HepG2 (cell line): ENCODE measurements around the gene C17orf75. TPM values are rescaled to one million over a fixed set of nuclear protein-coding genes. Genes with fewer than 3 reads are reported as not detected.

ENCODE experiments used
- CHCHD3 ChIP-seq: sonication (generic); formaldehyde crosslinking; IDR thresholded peaks from 2 replicates; pipeline ENCODE4 v1.8.0; 2022; ENCODE audit warnings: mild to moderate bottlenecking, missing genetic modification reagents, moderate library complexity
- EED ChIP-seq: sonication (generic); formaldehyde crosslinking; IDR thresholded peaks from 2 replicates; pipeline ENCODE4 v1.5.0; 2020; ENCODE audit warnings: mild to moderate bottlenecking, missing genetic modification reagents
- HDAC6 ChIP-seq: fragments of 200-600 bp; sonication (generic); IDR thresholded peaks from 2 replicates; pipeline ENCODE4 v1.7.0; 2017; ENCODE audit warnings: mild to moderate bottlenecking, antibody characterized with exemption, low read length, low read depth
- IRX3 ChIP-seq: sonication (generic); formaldehyde crosslinking; IDR thresholded peaks from 2 replicates; pipeline ENCODE4 v1.8.1; 2023; ENCODE audit warnings: mild to moderate bottlenecking, low read depth, missing genetic modification reagents, borderline replicate concordance
- ISL2 ChIP-seq: sonication (generic); formaldehyde crosslinking; IDR thresholded peaks from 2 replicates; pipeline ENCODE4 v1.5.0; 2020; ENCODE audit warnings: missing genetic modification reagents
- KLF16 ChIP-seq, 2 experiments: sonication (generic) in 1 of 2; formaldehyde crosslinking in 1 of 2; IDR thresholded peaks; 2 replicates each; pipeline versions ENCODE4 v1.6.1 to v1.8.0; 2016 to 2023; ENCODE audit warnings: missing genetic modification reagents in 2 of 2, missing compliant biosample characterization in 1 of 2
- MXD4 ChIP-seq: IDR thresholded peaks from 2 replicates; pipeline ENCODE4 v1.6.1; 2016; ENCODE audit warnings: mild to moderate bottlenecking, missing biosample characterization, missing genetic modification reagents
- STAT5B ChIP-seq: sonication (generic); formaldehyde crosslinking; IDR thresholded peaks from 2 replicates; pipeline ENCODE4 v1.4.0; 2020; ENCODE audit warnings: missing genetic modification reagents
- ZBTB1 ChIP-seq: sonication (generic); formaldehyde crosslinking; IDR thresholded peaks from 2 replicates; pipeline ENCODE4 v1.4.0; 2020; ENCODE audit warnings: missing genetic modification reagents, borderline replicate concordance
- ZC3H4 ChIP-seq: sonication (generic); formaldehyde crosslinking; IDR thresholded peaks from 2 replicates; pipeline ENCODE4 v1.4.0; 2020; ENCODE audit warnings: missing genetic modification reagents, borderline replicate concordance
- ZFP37 ChIP-seq: sonication (generic); formaldehyde crosslinking; IDR thresholded peaks from 2 replicates; pipeline ENCODE4 v1.4.0; 2020; ENCODE audit warnings: missing genetic modification reagents, borderline replicate concordance
- ZNF446 ChIP-seq: sonication (generic); formaldehyde crosslinking; IDR thresholded peaks from 2 replicates; pipeline ENCODE4 v1.5.0; 2020; ENCODE audit warnings: mild to moderate bottlenecking, missing genetic modification reagents
- ZNF563 ChIP-seq: sonication (generic); formaldehyde crosslinking; IDR thresholded peaks from 2 replicates; pipeline ENCODE4 v1.8.0; 2022; ENCODE audit warnings: mild to moderate bottlenecking, moderate library complexity, missing genetic modification reagents
- polyA plus RNA-seq, 8 experiments: library from polyadenylated mRNA; depleted of rRNA in 3 of 8; stranded (reverse) in 7 of 8; unstranded in 1 of 8; fragments of >200 nt; fragmentation: Illumina TruSeq in 4 of 8; extraction: Trizol in 4 of 8; gene quantifications; 2 replicates each; pipeline versions ENCODE4 v1.2.1 to v1.2.3, GENCODE V29; 2011 to 2016; ENCODE audit warnings: low read depth in 4 of 8, missing spikeins in 1 of 8, mixed read lengths in 1 of 8; ENCODE audit not compliant: insufficient read depth in 1 of 8
- total RNA-seq, 5 experiments: library from RNA; depleted of rRNA; stranded (reverse); fragments of >200 nt; fragmentation: Illumina TruSeq; extraction: Trizol; gene quantifications; 2 replicates each; pipeline ENCODE4 v1.2.3, GENCODE V29; 2016; ENCODE audit warnings: low read depth in 1 of 5
- TF ChIP-seq, protein P1 (sequence below): sonication (generic); formaldehyde crosslinking; IDR thresholded peaks from 2 replicates; pipeline ENCODE4 v1.5.0; 2020; ENCODE audit warnings: mild to moderate bottlenecking, missing genetic modification reagents
- TF ChIP-seq, protein P2 (sequence below): sonication (generic); formaldehyde crosslinking; IDR thresholded peaks from 2 replicates; pipeline ENCODE4 v1.4.0; 2020; ENCODE audit warnings: missing genetic modification reagents
- TF ChIP-seq, protein P3 (sequence below): IDR thresholded peaks from 2 replicates; pipeline ENCODE4 v1.6.1; 2016; ENCODE audit warnings: mild to moderate bottlenecking
- TF ChIP-seq, protein P4 (sequence below): sonication (generic); formaldehyde crosslinking; IDR thresholded peaks from 2 replicates; pipeline ENCODE4 v1.5.0; 2020; ENCODE audit warnings: missing genetic modification reagents
- TF ChIP-seq, protein P5 (sequence below): IDR thresholded peaks from 2 replicates; pipeline ENCODE4 v1.6.1; 2012; ENCODE audit warnings: low read length, improper control_type of control experiment

Gene C17orf75
- total and polyA plus RNA-seq, 2 of the 13 experiments (the other 11 are each of a cell fraction or from before 2014, with no cell fraction given) = 16.2 to 33.0 TPM

DNA sequence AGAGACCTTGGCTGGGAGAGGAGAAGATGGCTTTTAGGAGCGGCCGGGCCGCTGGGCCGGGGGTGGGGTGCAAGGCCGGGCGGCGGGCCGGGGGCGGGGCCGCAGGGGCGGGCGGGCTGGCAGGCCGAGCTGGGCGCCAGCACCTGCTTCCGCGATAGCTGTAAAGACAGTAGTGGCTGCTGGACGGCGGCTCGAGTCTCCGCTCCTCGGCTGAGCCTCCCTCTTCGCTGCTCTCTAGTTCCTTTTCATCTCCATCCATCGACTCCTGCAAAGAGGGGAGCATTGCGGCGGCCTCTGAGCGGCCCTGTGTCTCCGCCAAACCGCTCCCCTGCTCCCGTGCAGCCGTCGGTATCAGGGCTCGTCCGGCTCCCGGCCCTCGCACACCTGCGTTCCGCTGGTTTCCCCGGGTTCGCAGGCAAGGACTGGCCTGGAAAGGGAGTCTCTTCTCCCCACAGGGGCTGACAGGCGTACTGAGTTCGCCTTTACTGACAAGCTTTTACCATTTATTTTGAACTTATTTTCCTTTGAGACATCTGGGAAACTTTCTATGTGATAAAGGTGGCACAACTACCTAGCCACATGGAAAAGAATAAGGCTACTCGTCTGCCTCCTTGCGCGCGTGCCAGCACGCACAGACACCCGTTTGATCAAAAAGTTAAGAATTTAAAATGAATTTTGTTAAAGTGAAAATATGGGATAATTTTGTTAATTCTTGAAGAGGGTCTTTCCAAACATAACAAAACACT, at the start of gene C17orf75 (continued):
- TF ChIP-seq, protein P1, sequence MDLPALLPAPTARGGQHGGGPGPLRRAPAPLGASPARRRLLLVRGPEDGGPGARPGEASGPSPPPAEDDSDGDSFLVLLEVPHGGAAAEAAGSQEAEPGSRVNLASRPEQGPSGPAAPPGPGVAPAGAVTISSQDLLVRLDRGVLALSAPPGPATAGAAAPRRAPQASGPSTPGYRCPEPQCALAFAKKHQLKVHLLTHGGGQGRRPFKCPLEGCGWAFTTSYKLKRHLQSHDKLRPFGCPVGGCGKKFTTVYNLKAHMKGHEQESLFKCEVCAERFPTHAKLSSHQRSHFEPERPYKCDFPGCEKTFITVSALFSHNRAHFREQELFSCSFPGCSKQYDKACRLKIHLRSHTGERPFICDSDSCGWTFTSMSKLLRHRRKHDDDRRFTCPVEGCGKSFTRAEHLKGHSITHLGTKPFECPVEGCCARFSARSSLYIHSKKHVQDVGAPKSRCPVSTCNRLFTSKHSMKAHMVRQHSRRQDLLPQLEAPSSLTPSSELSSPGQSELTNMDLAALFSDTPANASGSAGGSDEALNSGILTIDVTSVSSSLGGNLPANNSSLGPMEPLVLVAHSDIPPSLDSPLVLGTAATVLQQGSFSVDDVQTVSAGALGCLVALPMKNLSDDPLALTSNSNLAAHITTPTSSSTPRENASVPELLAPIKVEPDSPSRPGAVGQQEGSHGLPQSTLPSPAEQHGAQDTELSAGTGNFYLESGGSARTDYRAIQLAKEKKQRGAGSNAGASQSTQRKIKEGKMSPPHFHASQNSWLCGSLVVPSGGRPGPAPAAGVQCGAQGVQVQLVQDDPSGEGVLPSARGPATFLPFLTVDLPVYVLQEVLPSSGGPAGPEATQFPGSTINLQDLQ = no peak
- no peak for TF ChIP-seq ZC3H4 (CRISPR knock-in tag)
- TF ChIP-seq HDAC6 = no peak
- TF ChIP-seq ISL2 (CRISPR knock-in tag) = peak; percentile 40; the same call in 1 of the 2 replicates
- TF ChIP-seq STAT5B = peak; percentile 67; the same call in 1 of the 2 replicates
- TF ChIP-seq, protein P2, sequence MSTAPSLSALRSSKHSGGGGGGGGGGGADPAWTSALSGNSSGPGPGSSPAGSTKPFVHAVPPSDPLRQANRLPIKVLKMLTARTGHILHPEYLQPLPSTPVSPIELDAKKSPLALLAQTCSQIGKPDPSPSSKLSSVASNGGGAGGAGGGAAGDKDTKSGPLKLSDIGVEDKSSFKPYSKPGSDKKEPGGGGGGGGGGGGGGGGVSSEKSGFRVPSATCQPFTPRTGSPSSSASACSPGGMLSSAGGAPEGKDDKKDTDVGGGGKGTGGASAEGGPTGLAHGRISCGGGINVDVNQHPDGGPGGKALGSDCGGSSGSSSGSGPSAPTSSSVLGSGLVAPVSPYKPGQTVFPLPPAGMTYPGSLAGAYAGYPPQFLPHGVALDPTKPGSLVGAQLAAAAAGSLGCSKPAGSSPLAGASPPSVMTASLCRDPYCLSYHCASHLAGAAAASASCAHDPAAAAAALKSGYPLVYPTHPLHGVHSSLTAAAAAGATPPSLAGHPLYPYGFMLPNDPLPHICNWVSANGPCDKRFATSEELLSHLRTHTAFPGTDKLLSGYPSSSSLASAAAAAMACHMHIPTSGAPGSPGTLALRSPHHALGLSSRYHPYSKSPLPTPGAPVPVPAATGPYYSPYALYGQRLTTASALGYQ (CRISPR knock-in tag) = no peak; the same call in 1 of the 2 replicates
- TF ChIP-seq, protein P3, sequence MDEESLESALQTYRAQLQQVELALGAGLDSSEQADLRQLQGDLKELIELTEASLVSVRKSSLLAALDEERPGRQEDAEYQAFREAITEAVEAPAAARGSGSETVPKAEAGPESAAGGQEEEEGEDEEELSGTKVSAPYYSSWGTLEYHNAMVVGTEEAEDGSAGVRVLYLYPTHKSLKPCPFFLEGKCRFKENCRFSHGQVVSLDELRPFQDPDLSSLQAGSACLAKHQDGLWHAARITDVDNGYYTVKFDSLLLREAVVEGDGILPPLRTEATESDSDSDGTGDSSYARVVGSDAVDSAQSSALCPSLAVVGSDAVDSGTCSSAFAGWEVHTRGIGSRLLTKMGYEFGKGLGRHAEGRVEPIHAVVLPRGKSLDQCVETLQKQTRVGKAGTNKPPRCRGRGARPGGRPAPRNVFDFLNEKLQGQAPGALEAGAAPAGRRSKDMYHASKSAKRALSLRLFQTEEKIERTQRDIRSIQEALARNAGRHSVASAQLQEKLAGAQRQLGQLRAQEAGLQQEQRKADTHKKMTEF = peak; percentile 88
- peak; percentile 81; the same call in 1 of the 2 replicates for TF ChIP-seq EED (CRISPR knock-in tag)
- TF ChIP-seq ZBTB1 (CRISPR knock-in tag) = peak; percentile 47; the same call in 1 of the 2 replicates
- TF ChIP-seq ZFP37 = peak; percentile 33; the same call in 1 of the 2 replicates
- TF ChIP-seq, protein P4, sequence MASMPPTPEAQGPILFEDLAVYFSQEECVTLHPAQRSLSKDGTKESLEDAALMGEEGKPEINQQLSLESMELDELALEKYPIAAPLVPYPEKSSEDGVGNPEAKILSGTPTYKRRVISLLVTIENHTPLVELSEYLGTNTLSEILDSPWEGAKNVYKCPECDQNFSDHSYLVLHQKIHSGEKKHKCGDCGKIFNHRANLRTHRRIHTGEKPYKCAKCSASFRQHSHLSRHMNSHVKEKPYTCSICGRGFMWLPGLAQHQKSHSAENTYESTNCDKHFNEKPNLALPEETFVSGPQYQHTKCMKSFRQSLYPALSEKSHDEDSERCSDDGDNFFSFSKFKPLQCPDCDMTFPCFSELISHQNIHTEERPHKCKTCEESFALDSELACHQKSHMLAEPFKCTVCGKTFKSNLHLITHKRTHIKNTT (CRISPR knock-in tag) = no peak
- TF ChIP-seq MXD4 (CRISPR knock-in tag) = peak; percentile 77; the same call in 1 of the 2 replicates
- no peak for TF ChIP-seq CHCHD3 (CRISPR knock-in tag)
- TF ChIP-seq ZNF563 (CRISPR knock-in tag) = no peak
- TF ChIP-seq ZNF446 (CRISPR knock-in tag) = no peak
- TF ChIP-seq, protein P5, sequence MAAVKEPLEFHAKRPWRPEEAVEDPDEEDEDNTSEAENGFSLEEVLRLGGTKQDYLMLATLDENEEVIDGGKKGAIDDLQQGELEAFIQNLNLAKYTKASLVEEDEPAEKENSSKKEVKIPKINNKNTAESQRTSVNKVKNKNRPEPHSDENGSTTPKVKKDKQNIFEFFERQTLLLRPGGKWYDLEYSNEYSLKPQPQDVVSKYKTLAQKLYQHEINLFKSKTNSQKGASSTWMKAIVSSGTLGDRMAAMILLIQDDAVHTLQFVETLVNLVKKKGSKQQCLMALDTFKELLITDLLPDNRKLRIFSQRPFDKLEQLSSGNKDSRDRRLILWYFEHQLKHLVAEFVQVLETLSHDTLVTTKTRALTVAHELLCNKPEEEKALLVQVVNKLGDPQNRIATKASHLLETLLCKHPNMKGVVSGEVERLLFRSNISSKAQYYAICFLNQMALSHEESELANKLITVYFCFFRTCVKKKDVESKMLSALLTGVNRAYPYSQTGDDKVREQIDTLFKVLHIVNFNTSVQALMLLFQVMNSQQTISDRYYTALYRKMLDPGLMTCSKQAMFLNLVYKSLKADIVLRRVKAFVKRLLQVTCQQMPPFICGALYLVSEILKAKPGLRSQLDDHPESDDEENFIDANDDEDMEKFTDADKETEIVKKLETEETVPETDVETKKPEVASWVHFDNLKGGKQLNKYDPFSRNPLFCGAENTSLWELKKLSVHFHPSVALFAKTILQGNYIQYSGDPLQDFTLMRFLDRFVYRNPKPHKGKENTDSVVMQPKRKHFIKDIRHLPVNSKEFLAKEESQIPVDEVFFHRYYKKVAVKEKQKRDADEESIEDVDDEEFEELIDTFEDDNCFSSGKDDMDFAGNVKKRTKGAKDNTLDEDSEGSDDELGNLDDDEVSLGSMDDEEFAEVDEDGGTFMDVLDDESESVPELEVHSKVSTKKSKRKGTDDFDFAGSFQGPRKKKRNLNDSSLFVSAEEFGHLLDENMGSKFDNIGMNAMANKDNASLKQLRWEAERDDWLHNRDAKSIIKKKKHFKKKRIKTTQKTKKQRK = no peak
- no peak; the same call in 1 of the 2 replicates for TF ChIP-seq IRX3 (CRISPR knock-in tag)
- peak in 1 of 2 experiments; percentile 95; a peak in 2 of 4 replicates for TF ChIP-seq KLF16 (CRISPR knock-in tag; IDR thresholded peaks at IDR 0.05)
